Type B pancreatic cell (in vitro differentiated cells): Measurements from ENCODE around the gene WDR37. TPM values are rescaled to one million over a fixed set of nuclear protein-coding genes. Genes with fewer than 3 reads are reported as not detected.
A peak's percentile ranks its signal among the peaks of the same experiment; 100 is the strongest.

Experiments
- DNase-seq: peaks from one replicate; pipeline ENCODE4 v3.0.0; 2021; ENCODE audit warnings: mixed read lengths; ENCODE audit not compliant: unreplicated experiment; ENCODE audit errors: extremely low spot score
- H3K27ac Mint-ChIP-seq: 2 replicates; pipeline ENCODE4 v1.8.0; 2021; ENCODE audit warnings: mild to moderate bottlenecking, mixed read lengths
- H3K27me3 Mint-ChIP-seq: 2 replicates; pipeline ENCODE4 v1.8.0; 2021; ENCODE audit warnings: mixed read lengths
- H3K36me3 Mint-ChIP-seq: 2 replicates; pipeline ENCODE4 v1.8.0; 2021; ENCODE audit warnings: mixed read lengths
- H3K4me1 Mint-ChIP-seq: one replicate; pipeline ENCODE4 v1.8.0; 2021; ENCODE audit warnings: mixed read lengths; ENCODE audit not compliant: unreplicated experiment
- H3K4me3 Mint-ChIP-seq: 2 replicates; pipeline ENCODE4 v1.8.0; 2021; ENCODE audit warnings: mild to moderate bottlenecking, mixed read lengths
- H3K9me3 Mint-ChIP-seq: 2 replicates; pipeline ENCODE4 v1.8.0; 2021; ENCODE audit warnings: mixed read lengths
- total RNA-seq: library from RNA; stranded (reverse); gene quantifications from 2 replicates; pipeline ENCODE4 v1.2.1, GENCODE V29; 2021; ENCODE audit warnings: low replicate concordance
- TF ChIP-seq, protein P1 (sequence below): fragments of 200-600 bp; sonication (generic); conservative IDR thresholded peaks from 2 replicates; pipeline ENCODE4 v1.5.0; 2021; ENCODE audit warnings: antibody characterized with exemption, mild to moderate bottlenecking

WDR37 gene
- total RNA-seq, 1 donor from 2014 or later = 16.2 TPM

DNA sequence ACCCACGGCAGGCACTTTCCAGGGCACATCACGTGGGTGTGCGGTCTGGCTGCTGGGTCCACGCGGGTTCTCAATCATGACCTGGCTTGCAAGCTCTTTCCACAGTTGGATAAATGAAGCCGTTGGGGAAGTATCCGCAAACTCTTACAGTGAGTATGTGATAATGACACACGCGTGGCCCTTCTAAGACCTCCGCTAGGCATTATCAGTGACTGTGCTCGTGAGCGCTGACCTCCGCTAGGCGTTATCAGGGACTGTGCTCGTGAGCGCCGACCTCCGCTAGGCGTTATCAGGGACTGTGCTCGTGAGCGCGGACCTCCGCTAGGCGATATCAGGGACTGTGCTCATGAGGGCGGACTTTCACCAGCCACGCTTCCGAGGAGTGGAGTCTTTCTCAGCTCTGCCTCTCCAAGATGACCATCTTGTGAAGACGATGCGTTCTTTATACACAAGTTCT, 107.0 kb downstream of the WDR37 start:
- TF ChIP-seq, protein P1, sequence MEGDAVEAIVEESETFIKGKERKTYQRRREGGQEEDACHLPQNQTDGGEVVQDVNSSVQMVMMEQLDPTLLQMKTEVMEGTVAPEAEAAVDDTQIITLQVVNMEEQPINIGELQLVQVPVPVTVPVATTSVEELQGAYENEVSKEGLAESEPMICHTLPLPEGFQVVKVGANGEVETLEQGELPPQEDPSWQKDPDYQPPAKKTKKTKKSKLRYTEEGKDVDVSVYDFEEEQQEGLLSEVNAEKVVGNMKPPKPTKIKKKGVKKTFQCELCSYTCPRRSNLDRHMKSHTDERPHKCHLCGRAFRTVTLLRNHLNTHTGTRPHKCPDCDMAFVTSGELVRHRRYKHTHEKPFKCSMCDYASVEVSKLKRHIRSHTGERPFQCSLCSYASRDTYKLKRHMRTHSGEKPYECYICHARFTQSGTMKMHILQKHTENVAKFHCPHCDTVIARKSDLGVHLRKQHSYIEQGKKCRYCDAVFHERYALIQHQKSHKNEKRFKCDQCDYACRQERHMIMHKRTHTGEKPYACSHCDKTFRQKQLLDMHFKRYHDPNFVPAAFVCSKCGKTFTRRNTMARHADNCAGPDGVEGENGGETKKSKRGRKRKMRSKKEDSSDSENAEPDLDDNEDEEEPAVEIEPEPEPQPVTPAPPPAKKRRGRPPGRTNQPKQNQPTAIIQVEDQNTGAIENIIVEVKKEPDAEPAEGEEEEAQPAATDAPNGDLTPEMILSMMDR = no peak
- Mint-ChIP-seq H3K4me3 (no peak overlapping the region), H3K27me3 (peaks cover 9% of the 10 kb centered on the region), H3K27ac (no peak overlapping the region), H3K4me1 (no peaks in the 10 kb centered on the region), H3K9me3 (no peaks in the 10 kb centered on the region), H3K36me3 (no peaks in the 10 kb centered on the region)
- peak; percentile 40 for DNase-seq

DNA sequence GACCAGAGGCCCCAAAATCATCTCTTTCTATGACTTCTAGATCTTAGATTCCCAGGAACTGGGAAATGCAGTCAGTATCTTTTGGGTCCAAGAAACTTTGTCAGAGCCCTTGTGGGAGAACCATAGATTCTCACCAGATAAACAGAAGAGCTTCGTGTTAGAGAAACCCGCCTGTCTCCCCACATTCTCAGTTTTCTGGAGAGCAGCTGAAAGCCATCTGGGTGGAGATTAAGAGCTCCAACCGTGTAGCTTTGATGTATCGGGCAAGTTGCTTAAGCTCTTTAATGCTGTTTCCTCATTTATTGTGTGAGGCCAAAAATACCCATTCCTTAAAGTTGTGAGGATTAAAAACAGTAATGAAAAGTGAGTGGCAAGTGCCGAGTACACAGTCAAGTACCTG, 107.6 kb downstream of the WDR37 start:
- Mint-ChIP-seq H3K27ac (no peak overlapping the region), H3K4me1 (no peaks in the 10 kb centered on the region), H3K36me3 (no peaks in the 10 kb centered on the region), H3K27me3 (peaks cover 9% of the 10 kb centered on the region), H3K9me3 (no peaks in the 10 kb centered on the region), H3K4me3 (no peak overlapping the region)
- TF ChIP-seq, protein P1 = no peak
- no peak for DNase-seq

DNA sequence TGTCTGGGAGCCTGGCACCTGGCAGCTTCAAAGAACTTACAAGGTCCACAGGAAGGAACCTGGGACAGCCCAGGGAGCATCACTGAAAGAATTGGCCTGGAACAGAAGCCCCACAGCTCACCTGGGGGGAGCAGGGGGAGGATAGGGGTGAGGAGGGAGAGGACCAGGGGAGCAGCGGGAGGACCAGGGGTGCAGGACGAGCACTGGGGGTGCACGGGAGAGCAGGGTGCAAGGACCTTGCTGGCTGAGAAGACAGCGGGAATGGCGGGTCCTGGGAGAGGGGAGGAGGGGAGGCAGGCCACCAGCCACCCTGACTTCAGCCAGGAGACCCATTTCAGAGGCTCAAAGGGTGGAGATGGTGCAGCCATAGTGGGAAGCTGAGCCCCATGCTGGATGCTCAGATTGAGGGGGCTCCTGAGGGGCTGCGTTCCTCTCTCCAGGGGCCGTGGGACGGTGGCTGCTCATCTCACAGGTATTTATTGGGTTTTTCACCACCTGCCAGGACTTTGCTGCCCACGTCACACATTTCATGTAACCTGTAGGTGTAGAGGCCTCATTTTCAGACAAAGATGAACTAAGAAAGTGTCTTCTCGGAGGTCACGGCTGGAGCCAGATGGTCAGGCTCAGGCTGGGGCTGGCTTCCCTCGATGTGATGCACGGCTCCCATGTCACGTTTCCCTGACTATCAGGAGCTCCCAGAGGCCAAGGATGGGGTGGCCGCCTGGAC, 110.1 kb downstream of the WDR37 start:
- no peaks in the 10 kb centered on the region for H3K9me3 Mint-ChIP-seq
- no peaks in the 10 kb centered on the region for H3K4me1 Mint-ChIP-seq
- no peak overlapping the region for H3K27ac Mint-ChIP-seq
- no peak overlapping the region for H3K4me3 Mint-ChIP-seq
- TF ChIP-seq, protein P1 = no peak
- H3K27me3 Mint-ChIP-seq = peaks cover 9% of the 10 kb centered on the region
- no peak for DNase-seq
- no peaks in the 10 kb centered on the region for H3K36me3 Mint-ChIP-seq

DNA sequence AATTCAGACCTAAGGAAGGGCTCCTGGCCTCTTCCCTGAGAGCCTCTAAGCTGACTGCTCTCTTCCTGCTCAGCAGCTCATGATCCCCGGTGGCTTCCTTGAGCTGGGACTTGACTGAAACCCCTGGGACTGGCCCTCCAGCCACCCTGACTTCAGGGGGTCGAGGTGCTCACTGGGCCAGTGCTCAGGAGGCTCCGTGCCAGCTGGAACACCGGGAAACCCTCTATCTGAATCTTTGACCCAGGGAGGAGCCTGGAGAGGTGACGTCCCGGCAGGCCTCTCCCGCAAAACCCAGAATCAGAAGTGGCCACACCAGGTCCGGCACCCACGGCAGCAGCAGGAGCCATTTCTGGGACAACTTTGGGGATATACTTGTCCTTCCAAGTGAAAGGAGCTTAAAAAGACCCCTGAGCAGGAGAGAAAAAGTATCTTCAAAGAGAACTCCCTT, 110.7 kb downstream of the WDR37 start:
- H3K9me3 Mint-ChIP-seq = no peaks in the 10 kb centered on the region
- peaks cover 11% of the 10 kb centered on the region for H3K27me3 Mint-ChIP-seq
- no peak for DNase-seq
- no peaks in the 10 kb centered on the region for H3K4me1 Mint-ChIP-seq
- no peak overlapping the region for H3K27ac Mint-ChIP-seq
- TF ChIP-seq, protein P1 = no peak
- H3K36me3 Mint-ChIP-seq = no peaks in the 10 kb centered on the region
- no peak overlapping the region for H3K4me3 Mint-ChIP-seq

DNA sequence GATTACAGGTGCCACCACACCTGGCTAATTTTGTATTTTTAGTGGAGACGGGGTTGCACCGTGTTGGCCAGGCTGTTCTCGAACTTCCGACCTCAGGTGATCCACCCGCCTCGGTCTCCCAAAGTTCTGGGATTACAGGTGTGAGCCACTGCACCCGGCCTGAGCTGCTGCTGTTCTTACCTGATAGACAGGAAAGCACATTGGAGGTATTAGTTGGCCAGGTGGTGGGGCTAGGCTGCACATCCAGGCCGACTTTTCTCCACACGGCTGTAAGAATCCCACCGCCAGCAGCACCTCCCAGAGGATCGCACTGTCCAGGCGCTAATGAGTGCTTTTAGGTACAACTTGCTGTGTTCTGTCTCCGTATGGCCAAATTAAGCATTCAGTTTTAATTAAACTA, 112.6 kb downstream of the WDR37 start:
- TF ChIP-seq, protein P1 = no peak
- Mint-ChIP-seq H3K27ac (no peak overlapping the region), H3K9me3 (no peaks in the 10 kb centered on the region), H3K4me3 (no peak overlapping the region), H3K4me1 (no peaks in the 10 kb centered on the region), H3K27me3 (peaks cover 16% of the 10 kb centered on the region), H3K36me3 (no peaks in the 10 kb centered on the region)
- no peak for DNase-seq
